ENCODE data around the gene TMEM14A. TPM values are rescaled to one million over a fixed set of nuclear protein-coding genes. Genes with fewer than 3 reads are reported as not detected.

TMEM14A gene
- total RNA-seq, 2 experiments from 2014 or later, result 3.4 TPM

DNA sequence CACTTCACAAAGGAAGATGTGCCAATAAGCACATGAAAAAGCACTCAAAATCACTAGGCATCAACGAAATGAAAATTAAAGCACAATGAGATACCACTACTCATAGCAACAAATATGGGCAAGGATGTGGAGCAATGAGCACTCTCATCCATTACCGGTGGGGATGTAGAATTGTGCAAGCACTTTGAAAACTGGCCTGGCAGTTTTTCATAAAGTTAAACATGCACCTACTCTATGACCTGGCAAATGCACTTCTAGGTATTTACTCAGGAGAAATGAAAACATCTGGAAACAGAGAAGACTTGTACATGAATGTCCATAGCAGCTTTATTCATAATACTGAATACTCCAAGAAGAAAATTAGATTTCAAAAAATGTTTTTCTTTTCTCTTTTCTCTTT, 34.1 kb upstream of the TMEM14A start:
- ATAC-seq (ENCODE audit: poor library complexity), result no peak
- TF ChIP-seq, protein P1, sequence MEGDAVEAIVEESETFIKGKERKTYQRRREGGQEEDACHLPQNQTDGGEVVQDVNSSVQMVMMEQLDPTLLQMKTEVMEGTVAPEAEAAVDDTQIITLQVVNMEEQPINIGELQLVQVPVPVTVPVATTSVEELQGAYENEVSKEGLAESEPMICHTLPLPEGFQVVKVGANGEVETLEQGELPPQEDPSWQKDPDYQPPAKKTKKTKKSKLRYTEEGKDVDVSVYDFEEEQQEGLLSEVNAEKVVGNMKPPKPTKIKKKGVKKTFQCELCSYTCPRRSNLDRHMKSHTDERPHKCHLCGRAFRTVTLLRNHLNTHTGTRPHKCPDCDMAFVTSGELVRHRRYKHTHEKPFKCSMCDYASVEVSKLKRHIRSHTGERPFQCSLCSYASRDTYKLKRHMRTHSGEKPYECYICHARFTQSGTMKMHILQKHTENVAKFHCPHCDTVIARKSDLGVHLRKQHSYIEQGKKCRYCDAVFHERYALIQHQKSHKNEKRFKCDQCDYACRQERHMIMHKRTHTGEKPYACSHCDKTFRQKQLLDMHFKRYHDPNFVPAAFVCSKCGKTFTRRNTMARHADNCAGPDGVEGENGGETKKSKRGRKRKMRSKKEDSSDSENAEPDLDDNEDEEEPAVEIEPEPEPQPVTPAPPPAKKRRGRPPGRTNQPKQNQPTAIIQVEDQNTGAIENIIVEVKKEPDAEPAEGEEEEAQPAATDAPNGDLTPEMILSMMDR (IDR thresholded peaks at IDR 0.05), result no peak
- ChIA-PET CTCF (no interaction called here), POLR2A (no interaction called here)
- Mint-ChIP-seq H3K27me3 (peaks cover 10% of the 10 kb centered on the region), H3K36me3 (ENCODE audit: low read depth) (no peaks in the 10 kb centered on the region), H3K9me3 (no peaks in the 10 kb centered on the region), H3K4me3 (no peak overlapping the region), H3K4me1 (ENCODE audit: low read depth) (peaks cover 10% of the 10 kb centered on the region), H3K27ac (no peak overlapping the region)
- Histone ChIP-seq H3K27me3 (ENCODE audit: control insufficient read depth in 1 of 2, insufficient read depth in 2 of 2, low read length in 2 of 2) (peaks cover 0 to 4% of the 10 kb centered on the region in 2 experiments), H3K4me1 (ENCODE audit: insufficient read depth, low read length) (no peaks in the 10 kb centered on the region), H3K36me3 (ENCODE audit: insufficient read depth, low read length) (no peaks in the 10 kb centered on the region), H3K27ac (ENCODE audit: low read depth in 1 of 2, low read length in 2 of 2) (no peak overlapping the region), H3K4me3 (ENCODE audit: low read length) (no peak overlapping the region), H3K9me3 (ENCODE audit: control insufficient read depth in 1 of 2, insufficient read depth in 1 of 2, low read length in 2 of 2) (no peaks in the 10 kb centered on the region)
- no peak for DNase-seq
- intact Hi-C loops (cut with DNase I, micrococcal nuclease), result no loop called here

DNA sequence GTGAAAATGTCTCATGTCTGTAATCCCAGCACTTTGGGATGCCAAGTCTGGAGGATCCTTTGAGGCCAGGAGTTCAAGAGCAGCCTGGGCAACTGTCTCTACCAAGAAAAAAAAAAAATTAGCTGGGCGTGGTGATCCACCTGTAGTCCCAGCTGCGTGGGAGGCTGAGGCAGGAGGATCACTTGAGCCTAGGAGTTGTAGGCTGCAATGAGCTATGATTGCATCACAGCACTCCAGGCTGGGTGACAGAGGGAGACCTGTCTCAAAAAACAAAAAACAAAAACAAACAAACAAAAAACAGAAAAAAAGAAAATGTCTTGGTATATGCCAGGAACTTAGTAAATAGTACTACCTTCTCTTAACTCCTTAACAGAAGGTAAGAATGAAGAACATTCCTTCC, 31.4 kb upstream of the TMEM14A start:
- H3K27ac Mint-ChIP-seq, result no peak overlapping the region
- no peaks in the 10 kb centered on the region for H3K9me3 Mint-ChIP-seq
- DNase-seq, result no peak
- CTCF ChIA-PET, result no interaction called here
- POLR2A ChIA-PET, result no interaction called here
- Histone ChIP-seq H3K4me1 (ENCODE audit: insufficient read depth, low read length) (no peaks in the 10 kb centered on the region), H3K27me3 (ENCODE audit: control insufficient read depth in 1 of 2, insufficient read depth in 2 of 2, low read length in 2 of 2) (peaks cover 0 to 4% of the 10 kb centered on the region in 2 experiments), H3K36me3 (ENCODE audit: insufficient read depth, low read length) (no peaks in the 10 kb centered on the region), H3K27ac (ENCODE audit: low read depth in 1 of 2, low read length in 2 of 2) (no peak overlapping the region), H3K4me3 (ENCODE audit: low read length) (no peak overlapping the region), H3K9me3 (ENCODE audit: control insufficient read depth in 1 of 2, insufficient read depth in 1 of 2, low read length in 2 of 2) (no peaks in the 10 kb centered on the region)
- intact Hi-C loops (cut with DNase I, micrococcal nuclease), result no loop called here
- peaks cover 15% of the 10 kb centered on the region for H3K27me3 Mint-ChIP-seq
- peaks cover 10% of the 10 kb centered on the region for H3K4me1 Mint-ChIP-seq (ENCODE audit: low read depth)
- ATAC-seq (ENCODE audit: poor library complexity), result no peak
- H3K36me3 Mint-ChIP-seq (ENCODE audit: low read depth), result no peaks in the 10 kb centered on the region
- H3K4me3 Mint-ChIP-seq, result no peak overlapping the region
- TF ChIP-seq, protein P1 (IDR thresholded peaks at IDR 0.05), result no peak

DNA sequence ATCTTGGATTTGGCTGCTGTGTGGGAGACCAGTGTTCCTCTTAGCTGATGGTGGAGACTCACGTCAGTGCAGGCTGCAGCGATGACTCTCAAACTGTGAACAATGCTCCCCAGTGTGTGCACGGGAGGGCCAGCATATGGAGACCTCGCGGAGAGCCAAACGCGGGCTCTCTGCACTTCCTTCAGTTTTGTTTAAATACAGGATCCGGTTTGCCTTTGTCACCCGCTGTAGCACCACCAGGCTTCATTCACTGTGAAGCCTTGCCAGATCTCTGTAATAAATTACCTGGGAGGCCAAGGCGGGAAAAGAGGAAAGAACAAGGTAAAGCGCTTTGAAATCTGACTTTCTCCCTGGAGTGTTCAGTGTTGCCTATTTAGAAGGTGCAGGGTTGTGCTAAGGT, 30.7 kb upstream of the TMEM14A start:
- H3K4me3 Mint-ChIP-seq, result no peak overlapping the region
- peaks cover 0 to 4% of the 10 kb centered on the region in 2 experiments for H3K27me3 ChIP-seq (ENCODE audit: control insufficient read depth in 1 of 2, insufficient read depth in 2 of 2, low read length in 2 of 2)
- ChIA-PET POLR2A (no interaction called here), CTCF (no interaction called here)
- TF ChIP-seq, protein P1 (IDR thresholded peaks at IDR 0.05), result no peak
- no peak overlapping the region for H3K4me3 ChIP-seq (ENCODE audit: low read length)
- DNase-seq (no peak), ATAC-seq (ENCODE audit: poor library complexity) (no peak)
- H3K9me3 Mint-ChIP-seq, result no peaks in the 10 kb centered on the region
- H3K27ac Mint-ChIP-seq, result no peak overlapping the region
- H3K36me3 ChIP-seq (ENCODE audit: insufficient read depth, low read length), result no peaks in the 10 kb centered on the region
- intact Hi-C loops (cut with DNase I, micrococcal nuclease), result no loop called here
- no peaks in the 10 kb centered on the region for H3K36me3 Mint-ChIP-seq (ENCODE audit: low read depth)
- H3K4me1 ChIP-seq (ENCODE audit: insufficient read depth, low read length), result no peaks in the 10 kb centered on the region
- peaks cover 15% of the 10 kb centered on the region for H3K27me3 Mint-ChIP-seq
- no peaks in the 10 kb centered on the region for H3K9me3 ChIP-seq (ENCODE audit: control insufficient read depth in 1 of 2, insufficient read depth in 1 of 2, low read length in 2 of 2)
- H3K27ac ChIP-seq (ENCODE audit: low read depth in 1 of 2, low read length in 2 of 2), result no peak overlapping the region
- H3K4me1 Mint-ChIP-seq (ENCODE audit: low read depth), result peaks cover 4% of the 10 kb centered on the region
